MM.1S (cell line): ENCODE measurements around the gene MOBP.

Source experiments
- EZH2 ChIP-seq: fragments of 300-600 bp; sonication (generic); optimal IDR thresholded peaks from 2 replicates; pipeline ENCODE3; 2017; ENCODE audit warnings: low read depth, mild to moderate bottlenecking, antibody characterized with exemption, low read length, mixed read lengths
- EZH2phosphoT487 ChIP-seq: fragments of 300-600 bp; sonication (generic); IDR thresholded peaks from 2 replicates; pipeline ENCODE4 v1.6.1; 2018; ENCODE audit warnings: antibody characterized with exemption, low read length
- TF ChIP-seq, protein P1 (sequence below): fragments of 300-600 bp; sonication (generic); IDR thresholded peaks from 2 replicates; pipeline ENCODE4 v1.5.1; 2016; ENCODE audit warnings: antibody characterized with exemption, low read length, mixed read lengths

DNA sequence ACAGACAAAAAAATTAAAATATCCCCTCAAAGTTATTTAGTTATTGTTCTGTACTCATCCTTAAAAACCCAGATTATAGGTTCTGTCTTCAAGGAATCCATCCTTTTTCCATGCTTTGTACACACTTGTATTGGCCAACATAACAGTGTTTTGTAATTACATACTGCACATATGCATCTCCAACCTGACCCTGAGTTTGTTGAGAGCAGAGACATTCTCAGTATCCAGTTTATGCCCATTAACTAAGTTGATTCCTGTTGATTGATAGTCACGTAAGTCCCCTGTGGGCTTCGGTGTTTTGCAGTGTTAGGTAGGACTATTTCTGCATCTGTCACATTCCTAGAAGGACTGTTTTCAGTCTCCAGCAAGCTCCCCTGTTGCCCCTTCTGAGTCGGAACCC lies 33.6 kb downstream of the MOBP start:
- TF ChIP-seq, protein P1, sequence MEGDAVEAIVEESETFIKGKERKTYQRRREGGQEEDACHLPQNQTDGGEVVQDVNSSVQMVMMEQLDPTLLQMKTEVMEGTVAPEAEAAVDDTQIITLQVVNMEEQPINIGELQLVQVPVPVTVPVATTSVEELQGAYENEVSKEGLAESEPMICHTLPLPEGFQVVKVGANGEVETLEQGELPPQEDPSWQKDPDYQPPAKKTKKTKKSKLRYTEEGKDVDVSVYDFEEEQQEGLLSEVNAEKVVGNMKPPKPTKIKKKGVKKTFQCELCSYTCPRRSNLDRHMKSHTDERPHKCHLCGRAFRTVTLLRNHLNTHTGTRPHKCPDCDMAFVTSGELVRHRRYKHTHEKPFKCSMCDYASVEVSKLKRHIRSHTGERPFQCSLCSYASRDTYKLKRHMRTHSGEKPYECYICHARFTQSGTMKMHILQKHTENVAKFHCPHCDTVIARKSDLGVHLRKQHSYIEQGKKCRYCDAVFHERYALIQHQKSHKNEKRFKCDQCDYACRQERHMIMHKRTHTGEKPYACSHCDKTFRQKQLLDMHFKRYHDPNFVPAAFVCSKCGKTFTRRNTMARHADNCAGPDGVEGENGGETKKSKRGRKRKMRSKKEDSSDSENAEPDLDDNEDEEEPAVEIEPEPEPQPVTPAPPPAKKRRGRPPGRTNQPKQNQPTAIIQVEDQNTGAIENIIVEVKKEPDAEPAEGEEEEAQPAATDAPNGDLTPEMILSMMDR: no peak
- TF ChIP-seq EZH2phosphoT487 (no peak), EZH2 (no peak)
